ENCODE results near the gene RNF14. TPM values are rescaled to one million over a fixed set of nuclear protein-coding genes. Genes with fewer than 3 reads are reported as not detected.

Gene RNF14
- total and polyA plus RNA-seq, 2 of the 8 experiments (the other 6 are each of a cell fraction or from before 2014, with no cell fraction given) = 4.7 to 20.2 TPM

GRCh38 chr5:142016556-142016955 is 47.7 kb downstream of the RNF14 start:
- no peak overlapping the region for H3K4ac ChIP-seq (replicated peaks; ENCODE audit: insufficient read length, low read depth, low read length)
- no peak overlapping the region for H3K4me2 ChIP-seq (ENCODE audit: insufficient read depth in 1 of 2, low read depth in 2 of 2, low read length in 2 of 2)
- FAIRE-seq = no peak

More at GRCh38 chr5:142016556-142016955, 47.7 kb downstream of the RNF14 start:
- Histone ChIP-seq H2BK12ac (ENCODE audit: low read depth, low read length) (no peak overlapping the region), H3K14ac (ENCODE audit: insufficient read length) (no peak overlapping the region), H3K36me3 (ENCODE audit: control insufficient read depth in 2 of 4, insufficient read depth in 4 of 4, low read length in 3 of 4) (peaks cover 0 to 3% (median 0%) of the 10 kb centered on the region in 4 experiments; a peak in 1 of 8 replicates), H2BK120ac (replicated peaks; ENCODE audit: low read depth, low read length) (no peak overlapping the region), H4K20me1 (replicated peaks in 1 of 2; ENCODE audit: control insufficient read depth in 1 of 2, insufficient read depth in 2 of 2, low read length in 2 of 2) (no peaks in the 10 kb centered on the region), H3K4me1 (replicated peaks in 1 of 4; ENCODE audit: control insufficient read depth in 3 of 4, insufficient read depth in 4 of 4, low read length in 3 of 4) (peaks cover 0 to 2% (median 2%) of the 10 kb centered on the region in 4 experiments; a peak in 4 of 7 replicates), H3K23me2 (ENCODE audit: low read depth, low read length) (peaks cover 4% of the 10 kb centered on the region; the same call in 1 of the 2 replicates), H4K5ac (ENCODE audit: insufficient read length, low read depth, low read length) (no peak overlapping the region), H3K18ac (ENCODE audit: extremely low read depth, low read length) (no peak overlapping the region), H3K56ac (replicated peaks; ENCODE audit: insufficient read length, low read depth, low read length) (no peak overlapping the region), H4K8ac (ENCODE audit: extremely low read depth, insufficient read depth, low read length) (no peak overlapping the region), H3K27ac (ENCODE audit: low read depth, low read length) (no peak overlapping the region), H3K27me3 (replicated peaks in 1 of 4; ENCODE audit: control insufficient read depth in 3 of 4, extremely low read depth in 1 of 4, insufficient read depth in 3 of 4, low read length in 3 of 4) (peaks cover 0 to 3% (median 0%) of the 10 kb centered on the region in 4 experiments; a peak in 1 of 7 replicates), H4K91ac (replicated peaks; ENCODE audit: insufficient read length, low read length) (no peak overlapping the region), H2BK5ac (ENCODE audit: low read depth, low read length) (no peak overlapping the region), H2BK15ac (ENCODE audit: low read length) (no peak overlapping the region), H2BK20ac (ENCODE audit: low read length) (no peak overlapping the region), H3K4me3 (ENCODE audit: extremely low read depth in 1 of 4, insufficient read depth in 2 of 4, low read depth in 3 of 4, low read length in 4 of 4) (no peak overlapping the region), H2AK5ac (ENCODE audit: low read depth, low read length) (no peak overlapping the region), H2AFZ (ENCODE audit: low read length) (no peak overlapping the region), H3K9me3 (ENCODE audit: insufficient read depth in 2 of 2, low read depth in 1 of 2, low read length in 1 of 2) (peaks cover 0 to 3% of the 10 kb centered on the region in 2 experiments; a peak in 1 of 4 replicates), H3K79me2 (ENCODE audit: control insufficient read depth in 1 of 2, insufficient read depth in 2 of 2, low read length in 2 of 2) (no peaks in the 10 kb centered on the region), H3K23ac (ENCODE audit: insufficient read length) (no peak overlapping the region), H3K9ac (replicated peaks in 1 of 4; ENCODE audit: extremely low read depth in 1 of 4, low read depth in 3 of 4, low read length in 3 of 4) (no peak overlapping the region), H3K79me1 (ENCODE audit: low read depth, low read length) (no peaks in the 10 kb centered on the region)
- WGBS, 2 experiments (ENCODE audit: extremely low coverage in 1 of 2, insufficient coverage in 1 of 2, insufficient read length in 1 of 2, insufficient replicate concordance in 2 of 2, low coverage in 1 of 2, low lambda C conversion rate in 2 of 2, missing lambda C conversion rate in 1 of 2) = 83% methylated on average over 4 of the region's 4 CpGs; no CpG with 5 or more reads in 1 of the 2 experiments
- CTCF ChIA-PET (ENCODE audit: partially characterized antibody) = interaction anchor here (0.6 to 11.4 kb wide), 11 partner anchors 8 to 351 kb away, joined by 3 to 112 read pairs (median 4); no protein-coding TSS in a partner anchor
- DNase-seq (ENCODE audit: low read depth in 1 of 2, low spot score in 2 of 2) = no peak
- POLR2A ChIA-PET (ENCODE audit: partially characterized antibody) = interaction anchor here (2.5 kb wide), 1 partner anchor 12 kb away, joined by 7 read pairs; no protein-coding TSS in a partner anchor
- TF ChIP-seq KDM4A (IDR thresholded peaks at IDR 0.05; ENCODE audit: low read depth, low read length, severe bottlenecking) (no peak), JUN (IDR thresholded peaks at IDR 0.05; ENCODE audit: low read depth, low read length) (no peak), SIRT6 (IDR thresholded peaks at IDR 0.05; ENCODE audit: low read length) (no peak)

Data from H1 (cell line).